COR-L47 (cell line): Measurements from ENCODE around the gene GUCA1A.
"Not testable (repeated sequence)": the region's sequence is repeated elsewhere in the genome, so short reads cannot be mapped to it uniquely, and the experiment has no call there.

Experiments
- DNase-seq: peaks from one replicate; lab custom pipeline; 2025; lab: John Stamatoyannopoulos, UW

Gene GUCA1A

GRCh38 chr6:42147138-42147562 lies 26.0 kb upstream of the GUCA1A start:
- DNase-seq = no peak

GRCh38 chr6:42148058-42148457 lies 25.1 kb upstream of the GUCA1A start:
- DNase-seq = no peak

- no peak for DNase-seq
Observed at GRCh38 chr6:42150254-42150653, 22.9 kb upstream of the GUCA1A start.

GRCh38 chr6:42152024-42152423 lies 21.1 kb upstream of the GUCA1A start:
- DNase-seq = no peak

GRCh38 chr6:42152528-42153213 lies 20.5 kb upstream of the GUCA1A start:
- not testable (repeated sequence) for DNase-seq

GRCh38 chr6:42153921-42154320 lies 19.2 kb upstream of the GUCA1A start:
- no peak for DNase-seq

- no peak for DNase-seq
Observed at GRCh38 chr6:42154461-42155209, 18.5 kb upstream of the GUCA1A start.

- no peak for DNase-seq
Observed at GRCh38 chr6:42155293-42155692, 17.9 kb upstream of the GUCA1A start.

GRCh38 chr6:42156638-42157037 lies 16.5 kb upstream of the GUCA1A start:
- no peak for DNase-seq

- no peak for DNase-seq
Observed at GRCh38 chr6:42158011-42158410, 15.2 kb upstream of the GUCA1A start.

- DNase-seq = no peak
Observed at GRCh38 chr6:42158631-42159030, 14.5 kb upstream of the GUCA1A start.

- DNase-seq = no peak
Observed at GRCh38 chr6:42159431-42160024, 13.6 kb upstream of the GUCA1A start.

GRCh38 chr6:42162384-42162783 lies 10.8 kb upstream of the GUCA1A start:
- no peak for DNase-seq

- no peak for DNase-seq
Observed at GRCh38 chr6:42162812-42163211, 10.4 kb upstream of the GUCA1A start.

- DNase-seq = no peak
Observed at GRCh38 chr6:42163981-42164380, 9.2 kb upstream of the GUCA1A start.

GRCh38 chr6:42165016-42165415 lies 8.1 kb upstream of the GUCA1A start:
- DNase-seq = no peak

- DNase-seq = peak; percentile 73
Observed at GRCh38 chr6:42166444-42167141, 6.6 kb upstream of the GUCA1A start.

- DNase-seq = no peak
Observed at GRCh38 chr6:42168650-42169049, 4.5 kb upstream of the GUCA1A start.

GRCh38 chr6:42169780-42170179 lies 3.4 kb upstream of the GUCA1A start:
- not testable (repeated sequence) for DNase-seq

GRCh38 chr6:42171813-42172581 lies 1.2 kb upstream of the GUCA1A start:
- DNase-seq = no peak

GRCh38 chr6:42175860-42176259 lies 2.7 kb downstream of the GUCA1A start:
- DNase-seq = no peak

GRCh38 chr6:42176981-42177380 lies 3.8 kb downstream of the GUCA1A start:
- DNase-seq = no peak
